GM12872 (cell line): ENCODE results near the gene PAX1.
A peak's percentile ranks its signal among the peaks of the same experiment; 100 is the strongest.

Source experiments
- TF ChIP-seq, protein P1 (sequence below): IDR thresholded peaks from 3 replicates; pipeline ENCODE4 v1.5.1; 2011; ENCODE audit warnings: low read depth, mild to moderate bottlenecking, low read length, moderate library complexity; ENCODE audit not compliant: insufficient read depth

Gene PAX1

DNA sequence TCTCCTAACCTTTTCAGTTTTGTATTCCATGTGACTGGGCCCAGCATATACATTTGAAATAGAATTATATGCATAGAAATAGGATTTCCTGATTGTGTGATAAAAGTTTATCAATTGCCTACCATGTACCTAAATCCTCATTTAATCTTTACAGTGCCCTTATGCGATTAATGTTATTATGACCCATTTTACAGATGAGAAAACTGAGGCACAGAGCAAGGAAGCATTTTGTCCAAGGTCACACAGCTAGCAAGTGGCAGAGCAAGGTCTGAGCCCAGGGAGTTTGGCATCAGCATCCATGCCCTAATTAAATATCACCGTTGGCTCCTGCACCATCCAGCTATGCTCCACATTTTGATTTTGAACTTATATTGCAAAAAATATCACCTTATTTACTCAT lies 28.2 kb upstream of the PAX1 start:
- TF ChIP-seq, protein P1, sequence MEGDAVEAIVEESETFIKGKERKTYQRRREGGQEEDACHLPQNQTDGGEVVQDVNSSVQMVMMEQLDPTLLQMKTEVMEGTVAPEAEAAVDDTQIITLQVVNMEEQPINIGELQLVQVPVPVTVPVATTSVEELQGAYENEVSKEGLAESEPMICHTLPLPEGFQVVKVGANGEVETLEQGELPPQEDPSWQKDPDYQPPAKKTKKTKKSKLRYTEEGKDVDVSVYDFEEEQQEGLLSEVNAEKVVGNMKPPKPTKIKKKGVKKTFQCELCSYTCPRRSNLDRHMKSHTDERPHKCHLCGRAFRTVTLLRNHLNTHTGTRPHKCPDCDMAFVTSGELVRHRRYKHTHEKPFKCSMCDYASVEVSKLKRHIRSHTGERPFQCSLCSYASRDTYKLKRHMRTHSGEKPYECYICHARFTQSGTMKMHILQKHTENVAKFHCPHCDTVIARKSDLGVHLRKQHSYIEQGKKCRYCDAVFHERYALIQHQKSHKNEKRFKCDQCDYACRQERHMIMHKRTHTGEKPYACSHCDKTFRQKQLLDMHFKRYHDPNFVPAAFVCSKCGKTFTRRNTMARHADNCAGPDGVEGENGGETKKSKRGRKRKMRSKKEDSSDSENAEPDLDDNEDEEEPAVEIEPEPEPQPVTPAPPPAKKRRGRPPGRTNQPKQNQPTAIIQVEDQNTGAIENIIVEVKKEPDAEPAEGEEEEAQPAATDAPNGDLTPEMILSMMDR, result no peak

DNA sequence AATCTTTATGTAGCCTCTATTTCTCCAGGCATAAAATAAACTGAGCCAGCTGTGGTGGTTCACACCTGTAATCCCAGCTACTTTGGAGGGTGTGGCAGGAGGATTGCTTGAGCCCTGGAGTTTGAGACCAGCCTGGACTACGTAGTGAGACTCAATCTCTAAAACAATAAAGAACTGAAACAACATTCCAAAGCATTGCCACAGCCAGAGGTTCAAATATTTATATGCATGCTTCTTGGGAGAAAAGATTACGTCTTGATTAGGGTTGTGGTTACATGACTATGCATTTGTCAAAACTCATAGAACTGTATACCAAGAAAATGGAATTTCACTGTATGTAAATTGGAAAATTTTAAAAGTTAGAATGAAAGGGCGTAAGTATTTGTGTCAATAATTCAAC lies 27.7 kb upstream of the PAX1 start:
- TF ChIP-seq, protein P1, result no peak

DNA sequence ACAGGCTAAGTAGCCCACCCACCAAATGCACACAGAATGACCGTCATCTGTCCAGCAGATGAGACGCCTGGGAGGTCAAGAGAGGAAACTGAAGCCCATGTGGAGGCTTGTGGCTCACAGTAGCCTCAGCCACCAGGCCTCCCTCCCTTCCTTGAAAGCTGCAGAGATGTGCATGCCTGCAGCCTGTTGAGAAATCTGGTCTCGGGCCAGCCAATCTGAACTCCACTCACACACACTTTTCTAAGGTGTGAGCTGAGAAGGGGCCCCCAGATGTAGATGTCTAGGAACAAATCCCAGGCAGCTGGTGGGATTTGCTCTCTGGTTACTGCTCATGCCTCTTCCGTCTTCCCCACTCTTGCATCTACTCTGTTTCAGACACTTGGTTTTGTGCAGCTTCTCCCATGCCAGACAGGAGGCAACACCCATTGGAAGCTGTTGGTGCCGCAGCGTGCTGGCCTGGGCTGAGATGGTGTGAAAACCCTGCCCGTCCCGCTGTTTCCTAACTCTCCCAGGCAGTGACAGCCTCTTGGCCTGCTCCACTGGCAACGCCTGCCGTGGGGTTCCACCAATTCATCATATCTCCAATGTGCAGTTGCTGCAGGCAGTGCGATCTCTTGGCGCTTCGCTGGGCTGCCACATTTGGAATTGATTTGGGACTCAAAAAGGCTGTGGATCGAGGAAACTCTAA lies 24.1 kb upstream of the PAX1 start:
- TF ChIP-seq, protein P1, result no peak

DNA sequence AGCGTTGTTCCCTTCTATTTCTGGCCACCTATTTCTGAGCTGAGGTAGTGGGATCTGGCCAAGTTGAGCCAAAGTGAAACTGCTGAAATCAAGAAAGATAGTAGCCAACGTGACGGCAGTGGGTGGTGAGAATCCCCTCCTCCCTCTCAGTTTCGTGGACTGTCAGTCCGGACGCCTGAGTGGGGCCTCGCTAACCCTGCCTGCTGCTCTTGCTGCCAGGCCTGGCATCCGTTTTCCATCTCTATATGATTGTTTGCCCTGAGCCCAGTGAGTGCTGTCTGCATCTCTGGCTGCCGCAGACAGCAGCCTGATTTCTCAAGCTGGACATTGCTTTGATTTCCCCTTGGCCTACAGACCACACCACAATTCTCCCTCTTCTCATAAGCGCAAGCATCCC lies 23.5 kb upstream of the PAX1 start:
- TF ChIP-seq, protein P1, result no peak

DNA sequence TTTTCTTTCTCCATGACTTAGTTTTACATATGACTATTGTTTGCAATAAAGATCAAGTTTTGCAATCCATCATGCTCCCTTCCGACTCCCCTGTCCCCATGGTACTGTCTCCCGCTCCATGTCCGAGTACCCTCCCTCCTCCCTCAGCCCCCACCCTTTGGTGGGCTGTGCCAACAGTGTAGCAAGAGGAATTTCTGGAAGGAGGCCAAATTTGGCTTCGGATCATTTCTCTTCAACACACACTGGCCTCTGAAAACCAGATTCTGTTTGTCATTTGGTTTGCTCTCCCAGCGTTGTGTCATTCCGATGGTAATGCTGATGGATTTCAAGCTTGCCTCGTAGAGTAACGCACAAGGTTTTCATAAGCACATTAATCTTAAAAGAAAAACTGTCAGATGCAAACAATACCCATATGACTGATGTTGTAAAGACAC lies 22.9 kb upstream of the PAX1 start:
- TF ChIP-seq, protein P1, result no peak

DNA sequence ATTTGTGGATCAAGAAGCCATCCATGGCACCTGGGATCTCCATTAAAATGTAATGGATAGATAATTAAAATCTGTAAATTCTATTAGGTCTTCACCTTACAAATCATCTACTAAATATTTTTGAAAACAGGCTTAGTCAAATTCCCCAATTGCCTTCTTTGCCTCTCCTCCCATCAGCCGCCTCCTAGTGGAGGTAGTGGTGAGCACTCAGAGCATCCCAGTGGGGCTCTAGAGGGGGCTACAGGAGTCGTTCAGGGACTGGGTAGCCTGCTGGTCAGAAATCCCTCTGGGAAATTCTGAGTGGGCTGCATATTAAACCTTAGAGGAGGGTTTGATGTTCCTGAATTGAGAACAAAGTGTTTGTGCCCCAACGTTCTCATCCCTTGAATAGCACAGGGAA lies 20.8 kb upstream of the PAX1 start:
- TF ChIP-seq, protein P1, result no peak

DNA sequence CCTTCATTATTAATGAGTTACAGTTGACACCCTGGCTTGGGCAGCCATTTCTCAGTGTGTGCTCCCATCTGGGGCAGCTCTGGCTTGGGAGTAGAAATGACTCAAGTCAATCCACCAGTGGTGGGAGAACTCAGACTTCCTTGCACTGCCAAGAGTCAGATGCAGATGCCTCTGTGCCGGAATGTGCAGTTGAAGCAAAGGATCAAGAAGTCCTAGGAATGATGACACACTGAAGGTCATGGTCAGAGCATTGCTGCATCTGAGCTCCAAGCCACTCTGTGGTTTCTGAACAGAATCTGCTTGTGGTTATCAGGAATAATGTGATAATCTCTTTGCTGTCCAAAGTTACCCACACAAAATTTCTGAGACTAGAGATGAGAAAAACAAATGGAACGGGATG lies 19.5 kb upstream of the PAX1 start:
- TF ChIP-seq, protein P1, result no peak

DNA sequence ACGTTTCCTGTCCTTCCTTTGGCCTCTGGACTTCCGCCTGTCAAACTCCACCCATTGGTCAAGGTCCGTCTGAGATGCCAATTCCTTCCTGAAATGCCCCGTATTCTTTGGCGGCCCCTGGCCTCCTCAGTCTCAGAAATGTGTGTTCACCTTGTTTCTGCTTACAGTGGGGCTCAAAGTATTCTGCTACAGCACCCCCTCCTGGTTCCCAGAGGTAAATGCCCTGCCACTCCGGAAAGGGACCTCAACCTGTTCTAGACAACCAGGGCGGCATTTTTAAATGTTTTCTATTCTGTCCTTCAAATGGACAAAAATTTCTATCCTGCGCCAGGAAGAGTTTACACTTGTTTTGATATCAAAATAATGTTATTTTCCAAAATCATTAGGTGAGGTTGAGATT lies 12.1 kb upstream of the PAX1 start:
- TF ChIP-seq, protein P1, result peak; percentile 50
